ENCODE data around the gene UTF1. TPM values are rescaled to one million over a fixed set of nuclear protein-coding genes. Genes with fewer than 3 reads are reported as not detected.

The UTF1 gene
- polyA plus RNA-seq, 3 donors, result 0.14 to 0.48 (median 0.24) TPM

DNA sequence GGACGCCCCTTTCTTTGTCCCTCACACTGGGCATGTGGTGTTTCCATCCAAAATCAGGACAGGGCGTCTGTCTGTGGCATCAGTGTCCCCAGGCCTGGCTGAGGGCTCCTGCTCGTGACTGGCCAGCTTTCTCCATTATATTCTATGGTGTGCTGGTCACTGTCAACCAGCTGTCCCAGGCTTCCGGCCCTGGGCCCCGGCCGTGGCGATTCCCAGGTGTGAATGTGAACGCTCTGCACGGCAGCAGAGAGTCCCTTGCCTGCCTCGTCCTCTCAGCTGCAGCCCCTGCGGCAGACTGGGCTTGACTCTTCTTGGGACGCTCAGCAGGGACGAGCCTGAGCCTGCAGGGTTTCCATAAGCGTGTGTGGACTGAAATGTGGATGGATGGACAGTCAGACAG is 5.9 kb upstream of the UTF1 start:
- 92% methylated on average over 9 of the region's 14 CpGs for WGBS (ENCODE audit: insufficient coverage)
- no peaks in the 10 kb centered on the region for H3K4me1 ChIP-seq (ENCODE audit: control insufficient read depth in 1 of 2, insufficient read depth in 2 of 2, low read length in 2 of 2)
- peaks cover 4% of the 10 kb centered on the region for H3K4me1 Mint-ChIP-seq
- no peak overlapping the region for H3K4me3 ChIP-seq (replicated peaks in 1 of 3; ENCODE audit: low read depth in 2 of 3, low read length in 3 of 3)
- H3K9ac ChIP-seq (ENCODE audit: insufficient read depth, low read length, poor library complexity, severe bottlenecking), result no peak overlapping the region
- H3K27ac Mint-ChIP-seq, result no peak overlapping the region
- H3K79me2 ChIP-seq (ENCODE audit: insufficient read depth, low read length), result no peaks in the 10 kb centered on the region
- peaks cover 0 to 5% (median 2%) of the 10 kb centered on the region in 7 donors for H3K9me3 Mint-ChIP-seq
- no peak overlapping the region for H2AFZ ChIP-seq (ENCODE audit: insufficient read depth, low read depth, low read length, poor library complexity, severe bottlenecking)
- intact Hi-C loops (cut with micrococcal nuclease), result no loop called here
- peaks cover 2 to 4% of the 10 kb centered on the region in 2 donors for H3K36me3 Mint-ChIP-seq
- H3K4me2 ChIP-seq (replicated peaks; ENCODE audit: extremely low read depth, low read length, poor library complexity, severe bottlenecking), result no peak overlapping the region
- H3K4me3 Mint-ChIP-seq, result peak overlapping the region in 1 of 2 donors; percentile 55
- TF ChIP-seq, protein P1, sequence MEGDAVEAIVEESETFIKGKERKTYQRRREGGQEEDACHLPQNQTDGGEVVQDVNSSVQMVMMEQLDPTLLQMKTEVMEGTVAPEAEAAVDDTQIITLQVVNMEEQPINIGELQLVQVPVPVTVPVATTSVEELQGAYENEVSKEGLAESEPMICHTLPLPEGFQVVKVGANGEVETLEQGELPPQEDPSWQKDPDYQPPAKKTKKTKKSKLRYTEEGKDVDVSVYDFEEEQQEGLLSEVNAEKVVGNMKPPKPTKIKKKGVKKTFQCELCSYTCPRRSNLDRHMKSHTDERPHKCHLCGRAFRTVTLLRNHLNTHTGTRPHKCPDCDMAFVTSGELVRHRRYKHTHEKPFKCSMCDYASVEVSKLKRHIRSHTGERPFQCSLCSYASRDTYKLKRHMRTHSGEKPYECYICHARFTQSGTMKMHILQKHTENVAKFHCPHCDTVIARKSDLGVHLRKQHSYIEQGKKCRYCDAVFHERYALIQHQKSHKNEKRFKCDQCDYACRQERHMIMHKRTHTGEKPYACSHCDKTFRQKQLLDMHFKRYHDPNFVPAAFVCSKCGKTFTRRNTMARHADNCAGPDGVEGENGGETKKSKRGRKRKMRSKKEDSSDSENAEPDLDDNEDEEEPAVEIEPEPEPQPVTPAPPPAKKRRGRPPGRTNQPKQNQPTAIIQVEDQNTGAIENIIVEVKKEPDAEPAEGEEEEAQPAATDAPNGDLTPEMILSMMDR (IDR thresholded peaks at IDR 0.05), result no peak
- peaks cover 46 to 70% (median 69%) of the 10 kb centered on the region in 3 donors for H3K27me3 Mint-ChIP-seq (ENCODE audit: low read depth in 3 of 3)
- H3K27ac ChIP-seq (ENCODE audit: low read depth in 1 of 2, low read length in 2 of 2), result no peak overlapping the region
- no peaks in the 10 kb centered on the region for H3K36me3 ChIP-seq (replicated peaks in 1 of 2; ENCODE audit: control insufficient read depth in 1 of 2, insufficient read depth in 2 of 2, low read length in 2 of 2)
- H3K27me3 ChIP-seq (ENCODE audit: control insufficient read depth in 2 of 2, insufficient read depth in 2 of 2, low read length in 2 of 2), result peaks cover 14 to 52% of the 10 kb centered on the region in 2 donors
- DNase-seq, result no peak
- H4K20me1 ChIP-seq (ENCODE audit: insufficient read depth, low read length), result no peaks in the 10 kb centered on the region
- H3K9me3 ChIP-seq (replicated peaks in 1 of 2; ENCODE audit: control insufficient read depth in 1 of 2, insufficient read depth in 1 of 2, low read length in 2 of 2), result peaks cover 0 to 2% of the 10 kb centered on the region in 2 donors

DNA sequence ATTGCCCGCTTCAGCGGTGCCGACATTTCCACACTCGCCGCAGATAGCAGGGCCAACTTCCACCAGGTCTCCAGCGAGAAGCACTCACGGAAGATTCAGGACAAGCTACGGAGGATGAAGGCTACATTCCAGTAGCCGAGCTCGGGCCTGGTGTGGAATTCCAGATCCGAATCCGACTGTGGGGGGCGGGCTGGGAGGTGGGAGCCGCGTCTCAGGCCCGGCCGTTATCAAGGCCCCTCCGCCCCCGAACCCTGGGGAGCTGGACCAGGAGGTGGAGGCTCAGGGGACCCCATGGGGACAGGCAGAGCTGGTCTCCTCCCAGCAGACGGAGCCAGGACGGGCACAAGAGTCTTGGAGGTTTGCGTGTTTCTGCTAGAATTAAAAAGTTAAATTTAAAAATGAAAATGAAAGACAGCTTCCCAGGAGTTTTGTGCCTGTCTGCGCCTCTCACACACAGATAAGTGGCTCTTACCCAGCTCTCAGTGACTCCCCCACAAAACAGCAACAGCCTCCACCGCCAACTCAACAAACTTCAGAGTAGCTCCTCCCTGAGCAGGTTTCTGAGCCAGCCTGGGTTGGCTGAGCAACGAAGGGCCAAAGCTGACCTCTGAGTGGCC is 5.2 kb upstream of the UTF1 start:
- Histone ChIP-seq H2AFZ (ENCODE audit: insufficient read depth, low read depth, low read length, poor library complexity, severe bottlenecking) (no peak overlapping the region), H4K20me1 (ENCODE audit: insufficient read depth, low read length) (no peaks in the 10 kb centered on the region), H3K36me3 (replicated peaks in 1 of 2; ENCODE audit: control insufficient read depth in 1 of 2, insufficient read depth in 2 of 2, low read length in 2 of 2) (no peaks in the 10 kb centered on the region), H3K4me2 (replicated peaks; ENCODE audit: extremely low read depth, low read length, poor library complexity, severe bottlenecking) (no peak overlapping the region), H3K4me1 (ENCODE audit: control insufficient read depth in 1 of 2, insufficient read depth in 2 of 2, low read length in 2 of 2) (peaks cover 0 to 7% of the 10 kb centered on the region in 2 donors), H3K9me3 (replicated peaks in 1 of 2; ENCODE audit: control insufficient read depth in 1 of 2, insufficient read depth in 1 of 2, low read length in 2 of 2) (peaks cover 0 to 7% of the 10 kb centered on the region in 2 donors), H3K4me3 (replicated peaks in 1 of 3; ENCODE audit: low read depth in 2 of 3, low read length in 3 of 3) (no peak overlapping the region), H3K79me2 (ENCODE audit: insufficient read depth, low read length) (no peaks in the 10 kb centered on the region), H3K9ac (ENCODE audit: insufficient read depth, low read length, poor library complexity, severe bottlenecking) (no peak overlapping the region), H3K27ac (ENCODE audit: low read depth in 1 of 2, low read length in 2 of 2) (no peak overlapping the region), H3K27me3 (ENCODE audit: control insufficient read depth in 2 of 2, insufficient read depth in 2 of 2, low read length in 2 of 2) (peaks cover 19 to 55% of the 10 kb centered on the region in 2 donors)
- Mint-ChIP-seq H3K27me3 (ENCODE audit: low read depth in 3 of 3) (peaks cover 49 to 69% (median 67%) of the 10 kb centered on the region in 3 donors), H3K4me1 (peaks cover 9% of the 10 kb centered on the region), H3K36me3 (peaks cover 5 to 7% of the 10 kb centered on the region in 2 donors), H3K4me3 (peak overlapping the region in 1 of 2 donors; percentile 59), H3K9me3 (peaks cover 0 to 9% (median 7%) of the 10 kb centered on the region in 7 donors), H3K27ac (peak overlapping the region in 2 of 7 donors; percentile 40)
- 91% methylated on average over 20 of the region's 25 CpGs for WGBS (ENCODE audit: insufficient coverage)
- intact Hi-C loops (cut with micrococcal nuclease), result no loop called here
- DNase-seq, result no peak
- TF ChIP-seq, protein P1 (IDR thresholded peaks at IDR 0.05), result no peak

Measured in CD14-positive monocyte (primary cell).